GM23248 (cell line): Measurements from ENCODE around the gene MTERF2. TPM values are rescaled to one million over a fixed set of nuclear protein-coding genes. Genes with fewer than 3 reads are reported as not detected.
"Not testable (repeated sequence)": the region's sequence is repeated elsewhere in the genome, so short reads cannot be mapped to it uniquely, and the experiment has no call there.

Experiments used
- DNase-seq: peaks from one replicate; pipeline ENCODE4 v3.0.0-alpha.2; 2015
- H2AFZ ChIP-seq: fragments of 200-600 bp; sonication (generic); 2 replicates; pipeline ENCODE4 v1.6.1; 2016; ENCODE audit warnings: antibody characterized with exemption
- H3F3A ChIP-seq: fragments of 200-600 bp; sonication (generic); 2 replicates; pipeline ENCODE4 v1.6.1; 2016; ENCODE audit warnings: mild to moderate bottlenecking, antibody characterized with exemption, mixed run types; ENCODE audit not compliant: insufficient read depth
- H3K27ac ChIP-seq: fragments of 200-600 bp; sonication (generic); 2 replicates; pipeline ENCODE4 v1.5.1; 2016; ENCODE audit warnings: mild to moderate bottlenecking
- H3K27me3 ChIP-seq: fragments of 200-600 bp; sonication (generic); replicated peaks from 2 replicates; pipeline ENCODE4 v1.6.1; 2016; ENCODE audit warnings: mild to moderate bottlenecking; ENCODE audit not compliant: insufficient read depth
- H3K36me3 ChIP-seq: fragments of 200-600 bp; sonication (generic); 2 replicates; pipeline ENCODE4 v1.6.1; 2016; ENCODE audit warnings: low read depth, mild to moderate bottlenecking
- H3K4me1 ChIP-seq: fragments of 200-600 bp; sonication (generic); 2 replicates; pipeline ENCODE4 v1.6.1; 2016; ENCODE audit warnings: mild to moderate bottlenecking; ENCODE audit not compliant: insufficient read depth
- H3K4me2 ChIP-seq: fragments of 200-600 bp; sonication (generic); one replicate; pipeline ENCODE4 v1.6.1; 2016; ENCODE audit warnings: mild to moderate bottlenecking; ENCODE audit not compliant: unreplicated experiment
- H3K4me3 ChIP-seq: fragments of 200-600 bp; sonication (generic); 2 replicates; pipeline ENCODE4 v1.5.1; 2016; ENCODE audit warnings: mild to moderate bottlenecking
- H3K79me2 ChIP-seq: fragments of 200-600 bp; sonication (generic); 2 replicates; pipeline ENCODE4 v1.6.1; 2016; ENCODE audit warnings: mild to moderate bottlenecking; ENCODE audit not compliant: insufficient read depth
- H3K9ac ChIP-seq: fragments of 200-600 bp; sonication (generic); 2 replicates; pipeline ENCODE4 v1.6.1; 2016; ENCODE audit warnings: mild to moderate bottlenecking
- H3K9me2 ChIP-seq: fragments of 200-600 bp; sonication (generic); 2 replicates; pipeline ENCODE4 v1.6.1; 2016; ENCODE audit warnings: mixed run types, mild to moderate bottlenecking, moderate library complexity; ENCODE audit not compliant: insufficient read depth
- H3K9me3 ChIP-seq: fragments of 200-600 bp; sonication (generic); one replicate; pipeline ENCODE4 v1.6.1; 2017; ENCODE audit warnings: low read depth
- H4K20me1 ChIP-seq: fragments of 200-600 bp; sonication (generic); 2 replicates; pipeline ENCODE4 v1.6.0; 2016; ENCODE audit not compliant: insufficient read depth
- EZH2 ChIP-seq: fragments of 200-600 bp; sonication (generic); IDR thresholded peaks from 2 replicates; pipeline ENCODE4 v1.6.1; 2018; ENCODE audit warnings: antibody characterized with exemption, mild to moderate bottlenecking; ENCODE audit not compliant: insufficient read depth, poor library complexity, severe bottlenecking
- EZH2phosphoT487 ChIP-seq: fragments of 200-600 bp; sonication (generic); IDR thresholded peaks from 2 replicates; pipeline ENCODE4 v1.6.1; 2018; ENCODE audit warnings: antibody characterized with exemption, moderate library complexity, mild to moderate bottlenecking, low read depth; ENCODE audit not compliant: insufficient read depth
- WGBS, 2 experiments: methylation state at CpG; one replicate each; pipeline ENCODE4 v1.1.6; 2015 to 2017; ENCODE audit warnings: low lambda C conversion rate in 2 of 2, low coverage in 1 of 2; ENCODE audit errors: missing lambda C conversion rate in 2 of 2; 5-methylcytosine and 5-hydroxymethylcytosine counted together
- in situ Hi-C: fragments of 300-500 bp; cut with MboI; formaldehyde crosslinking; loops from 2 replicates; pipeline ENCODE4 v1.15.0; 2020
- polyA plus RNA-seq: library from polyadenylated mRNA; unstranded; fragments of >200 nt; fragmentation: Nextera tagmentation; extraction: Ambion mirVana; gene quantifications from 2 replicates; pipeline ENCODE4 v1.2.1, GENCODE V29; 2016
- total RNA-seq: library from RNA; depleted of rRNA; stranded (reverse); fragments of >200 nt; shearing (Covaris generic); gene quantifications from 2 replicates; pipeline ENCODE4 v1.2.3, GENCODE V29; 2014

Gene MTERF2
- total and polyA plus RNA-seq, 2 experiments from 2014 or later: 4.6 to 7.7 TPM

DNA sequence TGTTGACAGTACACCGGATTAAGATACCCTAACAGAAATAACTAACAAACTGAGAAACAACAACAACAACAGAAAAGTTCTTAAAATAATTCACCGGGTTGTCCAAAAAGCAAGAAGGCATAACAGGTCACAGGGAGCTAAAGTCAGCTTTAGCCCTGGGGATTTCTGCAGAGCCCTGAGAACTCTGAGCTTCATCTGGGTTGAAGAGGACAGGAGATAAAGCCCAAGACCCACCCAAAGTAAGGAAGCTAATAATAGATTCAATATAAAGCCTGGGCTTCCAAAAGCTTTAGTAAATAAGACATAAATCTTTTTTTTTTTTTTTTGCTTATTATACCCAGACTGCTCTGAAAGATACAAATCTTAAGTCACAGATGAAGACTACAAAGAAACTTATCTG lies 44.1 kb upstream of the MTERF2 start:
- no peak overlapping the region for H3K27ac ChIP-seq
- no peaks in the 10 kb centered on the region for H3K9me3 ChIP-seq
- in situ Hi-C loops: no loop called here
- H3K9me2 ChIP-seq: no peaks in the 10 kb centered on the region
- WGBS, 2 experiments: 76 to 92% methylated on average over 2 of the region's 2 CpGs
- TF ChIP-seq EZH2: no peak
- TF ChIP-seq EZH2phosphoT487: no peak
- H3K9ac ChIP-seq: no peak overlapping the region
- peaks cover 22% of the 10 kb centered on the region for H3K4me1 ChIP-seq
- peaks cover 12% of the 10 kb centered on the region for H3F3A ChIP-seq
- H3K4me3 ChIP-seq: no peak overlapping the region
- peaks cover 43% of the 10 kb centered on the region for H3K79me2 ChIP-seq
- no peaks in the 10 kb centered on the region for H3K27me3 ChIP-seq
- no peak for DNase-seq
- no peaks in the 10 kb centered on the region for H3K36me3 ChIP-seq
- H4K20me1 ChIP-seq: no peaks in the 10 kb centered on the region
- H3K4me2 ChIP-seq: no peak overlapping the region
- H2AFZ ChIP-seq: no peak overlapping the region

DNA sequence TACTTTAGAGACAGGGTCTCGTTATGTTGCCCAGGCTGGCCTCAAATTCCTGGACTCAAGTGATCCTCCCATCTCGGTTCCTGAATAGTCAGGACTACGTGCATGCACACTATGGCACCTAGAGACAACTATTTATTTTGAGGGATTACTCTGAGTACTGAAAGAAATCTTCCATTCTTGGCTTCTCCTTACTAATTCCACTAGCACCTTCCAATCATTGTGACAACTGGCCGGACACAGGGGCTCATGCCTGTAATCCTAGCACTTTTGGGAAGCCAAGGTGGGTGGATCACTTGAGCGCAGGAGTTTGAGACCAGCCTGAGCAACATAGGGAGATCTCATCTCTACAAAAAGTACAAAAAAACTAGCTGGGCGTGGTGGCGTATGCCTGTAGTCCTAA lies 42.1 kb upstream of the MTERF2 start:
- TF ChIP-seq EZH2phosphoT487 (no peak), EZH2 (no peak)
- no peak overlapping the region for H2AFZ ChIP-seq
- no peak overlapping the region for H3K9ac ChIP-seq
- peaks cover 55% of the 10 kb centered on the region for H3K79me2 ChIP-seq
- H3K9me2 ChIP-seq: no peaks in the 10 kb centered on the region
- no peak overlapping the region for H3K4me3 ChIP-seq
- H3K36me3 ChIP-seq: no peaks in the 10 kb centered on the region
- H4K20me1 ChIP-seq: no peaks in the 10 kb centered on the region
- H3F3A ChIP-seq: peaks cover 12% of the 10 kb centered on the region
- H3K4me2 ChIP-seq: no peak overlapping the region
- in situ Hi-C loops: no loop called here
- H3K9me3 ChIP-seq: no peaks in the 10 kb centered on the region
- H3K4me1 ChIP-seq: peaks cover 31% of the 10 kb centered on the region
- H3K27ac ChIP-seq: no peak overlapping the region
- H3K27me3 ChIP-seq: no peaks in the 10 kb centered on the region
- 73 to 80% methylated on average over 7 of the region's 7 CpGs for WGBS, 2 experiments
- no peak for DNase-seq

DNA sequence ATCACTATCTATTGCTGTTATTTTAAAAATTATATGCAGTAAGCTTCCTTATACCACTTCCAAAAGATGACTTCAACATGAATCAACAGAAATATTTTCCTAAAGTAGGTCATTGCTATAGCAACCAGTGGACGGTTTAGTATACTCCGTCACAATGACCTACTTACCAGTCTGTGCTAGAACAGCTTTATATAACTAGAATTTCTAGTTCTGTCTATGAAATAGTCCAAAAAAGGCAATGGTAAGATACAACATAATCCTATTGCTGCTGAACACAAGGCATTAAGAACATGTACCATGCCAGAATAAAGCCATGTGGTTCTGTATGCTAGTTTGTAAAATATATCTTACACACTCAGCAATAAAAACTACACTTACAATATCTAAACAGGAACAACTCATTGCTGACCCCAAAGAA lies 40.7 kb upstream of the MTERF2 start:
- no peaks in the 10 kb centered on the region for H4K20me1 ChIP-seq
- H3K9me3 ChIP-seq: no peaks in the 10 kb centered on the region
- no peak for TF ChIP-seq EZH2
- no peak for TF ChIP-seq EZH2phosphoT487
- H2AFZ ChIP-seq: no peak overlapping the region
- peak overlapping the region; percentile 96 for H3K4me2 ChIP-seq
- H3F3A ChIP-seq: peaks cover 12% of the 10 kb centered on the region
- 0 to 1% methylated on average over 2 of the region's 2 CpGs for WGBS, 2 experiments
- H3K27ac ChIP-seq: peak overlapping the region; percentile 96
- no peaks in the 10 kb centered on the region for H3K36me3 ChIP-seq
- H3K79me2 ChIP-seq: peaks cover 49% of the 10 kb centered on the region
- H3K27me3 ChIP-seq: no peaks in the 10 kb centered on the region
- H3K4me1 ChIP-seq: peaks cover 31% of the 10 kb centered on the region
- DNase-seq: peak; percentile 97
- in situ Hi-C loops: no loop called here
- peak overlapping the region; percentile 62 for H3K4me3 ChIP-seq
- peak overlapping the region; percentile 84 for H3K9ac ChIP-seq
- H3K9me2 ChIP-seq: no peaks in the 10 kb centered on the region

DNA sequence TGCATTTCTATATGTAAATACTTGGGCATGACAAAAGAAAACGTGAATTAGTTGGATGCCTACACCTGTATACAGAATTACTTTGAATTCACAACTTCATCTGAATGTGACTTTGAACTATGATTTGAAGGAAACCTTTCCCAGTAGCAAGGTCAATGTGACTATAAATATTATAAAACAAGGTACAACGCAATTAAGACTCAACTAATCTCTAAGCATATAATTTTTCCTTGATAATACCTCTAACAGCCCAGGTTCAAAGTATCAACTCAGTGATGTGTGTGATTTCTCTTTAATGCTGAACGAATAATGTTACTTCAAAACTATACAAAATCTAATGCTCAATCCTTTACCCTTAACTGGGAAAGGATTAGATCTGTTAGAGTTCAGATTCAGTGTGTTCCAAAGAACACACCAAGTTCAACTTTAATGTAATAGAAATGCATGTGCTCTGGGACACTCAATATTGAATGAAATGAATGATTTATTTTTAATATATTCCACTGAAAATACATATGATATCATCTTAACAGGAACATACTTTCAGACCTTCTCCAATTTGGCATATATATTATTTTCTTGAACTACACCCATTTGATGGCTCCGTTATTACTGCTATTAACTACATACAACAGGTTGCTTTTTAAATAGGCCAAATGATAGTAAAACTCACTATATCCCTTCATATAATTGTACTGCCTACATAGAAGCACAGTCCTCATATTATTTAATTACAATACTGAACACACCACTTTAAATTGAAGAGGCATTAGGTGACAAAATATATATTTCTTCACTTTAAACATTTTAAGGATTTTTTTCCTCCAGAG lies 40.1 kb upstream of the MTERF2 start:
- Histone ChIP-seq H3K4me2 (peak overlapping the region; percentile 96), H3K27ac (peak overlapping the region; percentile 96), H3K9me2 (no peaks in the 10 kb centered on the region), H3K27me3 (no peaks in the 10 kb centered on the region), H3K9me3 (no peaks in the 10 kb centered on the region), H3K4me3 (peak overlapping the region; percentile 62), H4K20me1 (no peaks in the 10 kb centered on the region), H3K9ac (peak overlapping the region; percentile 84), H2AFZ (no peak overlapping the region), H3F3A (peaks cover 12% of the 10 kb centered on the region), H3K36me3 (no peaks in the 10 kb centered on the region), H3K4me1 (peaks cover 31% of the 10 kb centered on the region), H3K79me2 (peaks cover 46% of the 10 kb centered on the region)
- peak; percentile 4 for DNase-seq
- TF ChIP-seq EZH2: no peak
- no peak for TF ChIP-seq EZH2phosphoT487
- 53 to 56% methylated on average over 4 of the region's 4 CpGs for WGBS, 2 experiments
- in situ Hi-C loops: no loop called here

DNA sequence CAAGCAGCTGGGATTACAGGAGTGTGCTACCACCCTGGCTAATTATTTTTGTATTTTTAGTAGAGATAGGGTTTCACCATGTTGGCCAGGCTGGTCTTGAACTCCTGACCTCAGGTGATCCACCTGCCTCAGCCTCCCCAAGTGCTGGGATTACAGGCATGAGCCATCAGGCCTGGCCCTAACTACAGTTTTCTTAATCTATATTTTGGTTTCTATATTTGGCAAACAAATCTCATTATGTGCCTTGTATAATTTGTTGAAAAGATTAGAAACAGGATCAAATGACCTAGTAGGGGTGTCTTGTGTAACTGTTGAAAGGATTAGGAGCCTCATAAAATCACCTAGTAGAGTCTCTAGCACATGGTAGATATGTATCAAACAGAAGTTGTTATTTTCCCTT lies 39.4 kb upstream of the MTERF2 start:
- H3K36me3 ChIP-seq, DNase-seq, H3K4me3 ChIP-seq, H3K27me3 ChIP-seq, H3K9me2 ChIP-seq, H3K4me2 ChIP-seq, H3K9me3 ChIP-seq, H4K20me1 ChIP-seq, H2AFZ ChIP-seq, H3K9ac ChIP-seq, in situ Hi-C loops: not testable (repeated sequence)
- Histone ChIP-seq H3F3A (peaks cover 12% of the 10 kb centered on the region), H3K79me2 (peaks cover 40% of the 10 kb centered on the region), H3K4me1 (peaks cover 31% of the 10 kb centered on the region), H3K27ac (peak overlapping the region; percentile 96)
